ENCODE measurements around the gene PIGR. TPM values are rescaled to one million over a fixed set of nuclear protein-coding genes. Genes with fewer than 3 reads are reported as not detected.

The PIGR gene
- total and polyA plus RNA-seq, 2 of the 4 experiments (the other 2 are of a cell fraction): not detected

- intact Hi-C loops (cut with micrococcal nuclease): loop anchor here (1.0 kb wide), 1 partner anchor 32 kb away; no protein-coding TSS in a partner anchor
- H3K9me1 ChIP-seq (ENCODE audit: insufficient read depth, low read length): peaks cover 20% of the 10 kb centered on the region
- peaks cover 12% of the 10 kb centered on the region for H3K4me1 ChIP-seq (ENCODE audit: control insufficient read depth, insufficient read depth, low read length)
- H3K14ac ChIP-seq (replicated peaks; ENCODE audit: low read depth, low read length): peak overlapping the region; percentile 46
- H3K9ac ChIP-seq (ENCODE audit: low read depth, low read length): no peak overlapping the region
- H3K27me3 ChIP-seq (ENCODE audit: control insufficient read depth, insufficient read depth, low read length): no peaks in the 10 kb centered on the region
- in situ Hi-C loops (cut with MboI; ENCODE audit: low sequenced_read_pairs): no loop called here
- peak overlapping the region; percentile 73; the same call in 1 of the 2 replicates for H3K4ac ChIP-seq (ENCODE audit: low read depth, low read length)
- H3K56ac ChIP-seq (ENCODE audit: extremely low read depth, insufficient read depth, low read length): no peak overlapping the region
- no peak overlapping the region for H2AK9ac ChIP-seq (replicated peaks; ENCODE audit: low read depth, low read length, poor library complexity)
- no peak overlapping the region for H3K4me2 ChIP-seq (ENCODE audit: low read depth, low read length)
- no peak overlapping the region for H2BK5ac ChIP-seq (ENCODE audit: low read depth, low read length, poor library complexity, severe bottlenecking)
- CTCF ChIA-PET: no interaction called here
- peak overlapping the region; percentile 36 for H2AK5ac ChIP-seq (ENCODE audit: low read depth, low read length)
- peak overlapping the region; percentile 31 to 37; a peak in 1 of 4 replicates for H4K8ac ChIP-seq (ENCODE audit: low read depth in 2 of 2, low read length in 2 of 2)
- H2BK20ac ChIP-seq (ENCODE audit: low read depth, low read length): peak overlapping the region; percentile 75
- H2AFZ ChIP-seq (replicated peaks; ENCODE audit: low read length, poor library complexity): no peak overlapping the region
- peak overlapping the region; percentile 82; the same call in 2 of the 3 replicates for H2BK15ac ChIP-seq (ENCODE audit: low read depth, low read length)
- BruUV-seq (replicated peaks): no TSS peak
- ATAC-seq (ENCODE audit: low read depth): no peak
- no peak overlapping the region for H3K27ac ChIP-seq (ENCODE audit: insufficient read depth, low read length)
- H3K18ac ChIP-seq (ENCODE audit: low read depth, low read length): no peak overlapping the region
- H3K23ac ChIP-seq (ENCODE audit: low read depth, low read length): no peak overlapping the region
- peak overlapping the region; percentile 35 for H2BK120ac ChIP-seq (ENCODE audit: low read depth, low read length)
- no CpG with 5 or more reads among the region's 2 CpGs for WGBS, 2 experiments (ENCODE audit: extremely low coverage in 2 of 2, insufficient read length in 1 of 2)
- DNase-seq: peak; percentile 27
- H4K91ac ChIP-seq (ENCODE audit: insufficient read depth, low read depth, low read length): peak overlapping the region; percentile 24; the same call in 1 of the 2 replicates
- peaks cover 0 to 17% of the 10 kb centered on the region in 2 experiments; a peak in 2 of 4 replicates for H3K79me1 ChIP-seq (ENCODE audit: low read depth in 1 of 2, low read length in 2 of 2)
- H4K20me1 ChIP-seq (ENCODE audit: insufficient read depth, low read length): no peaks in the 10 kb centered on the region
- no peak overlapping the region for H4K5ac ChIP-seq (ENCODE audit: low read depth, low read length)
- no peaks in the 10 kb centered on the region for H3K9me3 ChIP-seq (ENCODE audit: control insufficient read depth, insufficient read depth, low read length)
- POLR2A ChIA-PET (ENCODE audit: unreplicated experiment): interaction anchor here (0.6 kb wide), 1 partner anchor 70 kb away, joined by 3 read pairs; no protein-coding TSS in a partner anchor
- H3K36me3 ChIP-seq (ENCODE audit: control insufficient read depth, insufficient read depth, low read length): no peaks in the 10 kb centered on the region
- no peak overlapping the region for H3K4me3 ChIP-seq (ENCODE audit: insufficient read depth, low read depth, low read length)
- dilution Hi-C loops (cut with HindIII; ENCODE audit: low sequenced_read_pairs, unreplicated experiment): no loop called here
- no peak for TF ChIP-seq MXI1 (IDR thresholded peaks at IDR 0.05; ENCODE audit: borderline replicate concordance, low read depth, low read length)
- TF ChIP-seq POLR2A (IDR thresholded peaks at IDR 0.05; ENCODE audit: low read depth, low read length): no peak
- no peak for TF ChIP-seq RFX5 (IDR thresholded peaks at IDR 0.05; ENCODE audit: low read depth, low read length)
- TF ChIP-seq CHD1 (IDR thresholded peaks at IDR 0.05; ENCODE audit: low read depth, low read length): no peak
- TF ChIP-seq MAZ (IDR thresholded peaks at IDR 0.05; ENCODE audit: borderline replicate concordance, low read depth, low read length): no peak
- TF ChIP-seq CEBPB (IDR thresholded peaks at IDR 0.05; ENCODE audit: low read depth, low read length): no peak
- no peak for TF ChIP-seq USF2 (IDR thresholded peaks at IDR 0.05; ENCODE audit: low read depth, low read length)
- TF ChIP-seq NFE2L2 (IDR thresholded peaks at IDR 0.05; ENCODE audit: low read depth, low read length): no peak
- no peak for TF ChIP-seq BHLHE40 (IDR thresholded peaks at IDR 0.05; ENCODE audit: low read depth, low read length)
- TF ChIP-seq, protein P1, sequence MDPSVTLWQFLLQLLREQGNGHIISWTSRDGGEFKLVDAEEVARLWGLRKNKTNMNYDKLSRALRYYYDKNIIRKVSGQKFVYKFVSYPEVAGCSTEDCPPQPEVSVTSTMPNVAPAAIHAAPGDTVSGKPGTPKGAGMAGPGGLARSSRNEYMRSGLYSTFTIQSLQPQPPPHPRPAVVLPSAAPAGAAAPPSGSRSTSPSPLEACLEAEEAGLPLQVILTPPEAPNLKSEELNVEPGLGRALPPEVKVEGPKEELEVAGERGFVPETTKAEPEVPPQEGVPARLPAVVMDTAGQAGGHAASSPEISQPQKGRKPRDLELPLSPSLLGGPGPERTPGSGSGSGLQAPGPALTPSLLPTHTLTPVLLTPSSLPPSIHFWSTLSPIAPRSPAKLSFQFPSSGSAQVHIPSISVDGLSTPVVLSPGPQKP (IDR thresholded peaks at IDR 0.05; ENCODE audit: borderline replicate concordance, low read depth, low read length): no peak
- no peak for TF ChIP-seq RAD21 (IDR thresholded peaks at IDR 0.05; ENCODE audit: low read length)
- no peak for TF ChIP-seq MAFK (IDR thresholded peaks at IDR 0.05; ENCODE audit: low read depth, low read length)
- TF ChIP-seq RCOR1 (IDR thresholded peaks at IDR 0.05; ENCODE audit: insufficient replicate concordance, low read length): no peak
- TF ChIP-seq, protein P2, sequence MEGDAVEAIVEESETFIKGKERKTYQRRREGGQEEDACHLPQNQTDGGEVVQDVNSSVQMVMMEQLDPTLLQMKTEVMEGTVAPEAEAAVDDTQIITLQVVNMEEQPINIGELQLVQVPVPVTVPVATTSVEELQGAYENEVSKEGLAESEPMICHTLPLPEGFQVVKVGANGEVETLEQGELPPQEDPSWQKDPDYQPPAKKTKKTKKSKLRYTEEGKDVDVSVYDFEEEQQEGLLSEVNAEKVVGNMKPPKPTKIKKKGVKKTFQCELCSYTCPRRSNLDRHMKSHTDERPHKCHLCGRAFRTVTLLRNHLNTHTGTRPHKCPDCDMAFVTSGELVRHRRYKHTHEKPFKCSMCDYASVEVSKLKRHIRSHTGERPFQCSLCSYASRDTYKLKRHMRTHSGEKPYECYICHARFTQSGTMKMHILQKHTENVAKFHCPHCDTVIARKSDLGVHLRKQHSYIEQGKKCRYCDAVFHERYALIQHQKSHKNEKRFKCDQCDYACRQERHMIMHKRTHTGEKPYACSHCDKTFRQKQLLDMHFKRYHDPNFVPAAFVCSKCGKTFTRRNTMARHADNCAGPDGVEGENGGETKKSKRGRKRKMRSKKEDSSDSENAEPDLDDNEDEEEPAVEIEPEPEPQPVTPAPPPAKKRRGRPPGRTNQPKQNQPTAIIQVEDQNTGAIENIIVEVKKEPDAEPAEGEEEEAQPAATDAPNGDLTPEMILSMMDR (conservative IDR thresholded peaks at IDR 0.05; ENCODE audit: low read depth, low read length): no peak
- no peak for TF ChIP-seq SMC3 (IDR thresholded peaks at IDR 0.05; ENCODE audit: low read depth, low read length)
These were observed 42.6 kb downstream of the PIGR start for GRCh38 chr1:206903687-206904086.

Measured in IMR-90 (cell line).